Endothelial cell (in vitro differentiated cells): ENCODE results near the gene HS2ST1. TPM values are rescaled to one million over a fixed set of nuclear protein-coding genes. Genes with fewer than 3 reads are reported as not detected.
"Not testable (repeated sequence)": the region's sequence is repeated elsewhere in the genome, so short reads cannot be mapped to it uniquely, and the experiment has no call there.

Experiments used
- DNase-seq: peaks from one replicate; pipeline ENCODE4 v3.0.0; 2021; ENCODE audit warnings: low spot score
- H3K27ac Mint-ChIP-seq: one replicate; pipeline ENCODE4 v1.8.0; 2021; ENCODE audit warnings: mixed read lengths, inconsistent platforms; ENCODE audit not compliant: unreplicated experiment
- H3K27me3 Mint-ChIP-seq: one replicate; pipeline ENCODE4 v1.8.0; 2021; ENCODE audit warnings: mild to moderate bottlenecking, moderate library complexity, mixed read lengths, inconsistent platforms; ENCODE audit not compliant: unreplicated experiment
- H3K36me3 Mint-ChIP-seq: one replicate; pipeline ENCODE4 v1.8.0; 2021; ENCODE audit warnings: mild to moderate bottlenecking, low read depth, mixed read lengths, inconsistent platforms; ENCODE audit not compliant: unreplicated experiment
- H3K4me1 Mint-ChIP-seq: one replicate; pipeline ENCODE4 v1.8.0; 2021; ENCODE audit warnings: mild to moderate bottlenecking, mixed read lengths, inconsistent platforms; ENCODE audit not compliant: unreplicated experiment
- H3K4me3 Mint-ChIP-seq: one replicate; pipeline ENCODE4 v1.8.0; 2021; ENCODE audit warnings: mild to moderate bottlenecking, mixed read lengths, inconsistent platforms; ENCODE audit not compliant: unreplicated experiment
- H3K9me3 Mint-ChIP-seq: one replicate; pipeline ENCODE4 v1.8.0; 2021; ENCODE audit warnings: mixed read lengths, inconsistent platforms; ENCODE audit not compliant: unreplicated experiment
- CTCF ChIP-seq: fragments of 200-600 bp; sonication (generic); IDR thresholded peaks from one replicate; pipeline ENCODE4 v1.5.0; 2021; ENCODE audit warnings: antibody characterized with exemption; ENCODE audit not compliant: unreplicated experiment
- total RNA-seq: library from RNA; stranded (reverse); fragmentation: NEBNext Ultra II Directional; extraction: Animal tissue kit (Norgen Biotek cat#: 25700); gene quantifications from one replicate; pipeline ENCODE4 v1.2.1, GENCODE V29; 2021; ENCODE audit not compliant: unreplicated experiment

The HS2ST1 gene
- total RNA-seq, 1 donor from 2014 or later = 22.1 TPM

GRCh38 chr1:86955678-86956077 lies 41.2 kb downstream of the HS2ST1 start:
- Mint-ChIP-seq H3K4me1 (no peaks in the 10 kb centered on the region), H3K36me3 (no peaks in the 10 kb centered on the region), H3K27me3 (no peaks in the 10 kb centered on the region), H3K9me3 (no peaks in the 10 kb centered on the region), H3K27ac (no peak overlapping the region), H3K4me3 (no peak overlapping the region)
- no peak for DNase-seq
- TF ChIP-seq CTCF = no peak

- Mint-ChIP-seq H3K4me1 (no peaks in the 10 kb centered on the region), H3K27me3 (no peaks in the 10 kb centered on the region), H3K4me3 (no peak overlapping the region), H3K36me3 (no peaks in the 10 kb centered on the region), H3K27ac (no peak overlapping the region), H3K9me3 (no peaks in the 10 kb centered on the region)
- no peak for TF ChIP-seq CTCF
- DNase-seq = no peak
These were observed 41.8 kb downstream of the HS2ST1 start for GRCh38 chr1:86956221-86956620.

GRCh38 chr1:86957221-86957620 lies 42.8 kb downstream of the HS2ST1 start:
- no peak overlapping the region for H3K27ac Mint-ChIP-seq
- H3K4me1 Mint-ChIP-seq = no peaks in the 10 kb centered on the region
- no peak for TF ChIP-seq CTCF
- H3K27me3 Mint-ChIP-seq = no peaks in the 10 kb centered on the region
- no peak for DNase-seq
- no peaks in the 10 kb centered on the region for H3K9me3 Mint-ChIP-seq
- no peaks in the 10 kb centered on the region for H3K36me3 Mint-ChIP-seq
- no peak overlapping the region for H3K4me3 Mint-ChIP-seq

GRCh38 chr1:86960548-86960947 lies 46.1 kb downstream of the HS2ST1 start:
- Mint-ChIP-seq H3K27me3 (no peaks in the 10 kb centered on the region), H3K27ac (no peak overlapping the region), H3K4me1 (no peaks in the 10 kb centered on the region), H3K36me3 (peaks cover 6% of the 10 kb centered on the region), H3K9me3 (peaks cover 3% of the 10 kb centered on the region), H3K4me3 (no peak overlapping the region)
- no peak for DNase-seq
- TF ChIP-seq CTCF = no peak

GRCh38 chr1:86963841-86964240 lies 49.4 kb downstream of the HS2ST1 start:
- H3K9me3 Mint-ChIP-seq, H3K27ac Mint-ChIP-seq, H3K4me1 Mint-ChIP-seq, H3K36me3 Mint-ChIP-seq, H3K4me3 Mint-ChIP-seq, DNase-seq, H3K27me3 Mint-ChIP-seq: not testable (repeated sequence)
